NCI-H82 (cell line): ENCODE measurements around the gene ZNF749.

Experiments used
- DNase-seq: peaks from one replicate; lab custom pipeline; 2025; lab: John Stamatoyannopoulos, UW

Gene ZNF749

GRCh38 chr19:57435062-57435978 lies at the start of gene ZNF749:
TSS of gene ZNF749 (plus strand) at chr19:57435325. CDS start at chr19:57435579, 254 bp downstream.
- peak; percentile 99 for DNase-seq

- no peak for DNase-seq
Observed at GRCh38 chr19:57389194-57389729, 45.9 kb upstream of the ZNF749 start.

- DNase-seq: peak; percentile 99
Observed at GRCh38 chr19:57389730-57390598, 45.2 kb upstream of the ZNF749 start, which contains the start of gene ZNF548. TSS of gene ZNF548 (plus strand) at chr19:57389854. CDS start at chr19:57390100, 246 bp downstream.

GRCh38 chr19:57395710-57396109 lies 39.4 kb upstream of the ZNF749 start:
- DNase-seq: no peak

GRCh38 chr19:57398868-57399267 lies 36.3 kb upstream of the ZNF749 start:
- no peak for DNase-seq

GRCh38 chr19:57403737-57404563 lies 31.2 kb upstream of the ZNF749 start:
- DNase-seq: no peak

DNA sequence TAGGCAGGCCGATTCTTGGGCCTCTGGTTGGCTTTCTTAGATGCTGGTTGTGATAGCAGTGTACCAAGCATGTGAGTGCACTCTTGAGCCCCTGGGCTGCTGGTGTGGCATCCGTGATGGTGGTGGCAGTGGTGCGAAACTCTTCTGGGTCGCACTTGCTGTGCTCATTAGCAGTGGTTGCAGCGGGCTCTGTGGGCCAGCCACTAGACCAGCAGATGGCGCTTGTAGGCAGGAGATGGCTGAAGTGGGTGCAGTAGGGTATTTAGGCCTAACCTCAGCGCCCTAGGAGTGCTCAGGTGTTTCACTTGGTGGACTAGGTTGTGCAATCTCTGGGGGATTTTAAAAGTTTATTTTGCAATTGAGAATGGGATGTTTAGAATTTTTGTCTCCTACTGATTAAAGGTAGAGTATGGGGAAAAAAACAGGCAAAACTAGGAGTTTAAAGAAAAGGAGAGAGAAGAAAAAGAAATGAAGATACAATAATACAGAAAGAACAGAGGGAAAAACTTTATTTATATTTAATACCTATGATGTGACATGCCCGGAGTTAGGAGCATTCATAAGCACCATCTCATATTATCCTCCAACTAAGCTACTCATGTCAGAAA lies 28.5 kb upstream of the ZNF749 start:
- DNase-seq: peak; percentile 83

GRCh38 chr19:57410877-57411671 lies 24.1 kb upstream of the ZNF749 start, which contains the start of gene ZNF17:
TSS of gene ZNF17 (plus strand) at chr19:57411161. CDS start at chr19:57413616, 2,455 bp downstream.
- DNase-seq: peak; percentile 97

- DNase-seq: no peak
Observed at GRCh38 chr19:57419439-57419838, 15.7 kb upstream of the ZNF749 start.

DNA sequence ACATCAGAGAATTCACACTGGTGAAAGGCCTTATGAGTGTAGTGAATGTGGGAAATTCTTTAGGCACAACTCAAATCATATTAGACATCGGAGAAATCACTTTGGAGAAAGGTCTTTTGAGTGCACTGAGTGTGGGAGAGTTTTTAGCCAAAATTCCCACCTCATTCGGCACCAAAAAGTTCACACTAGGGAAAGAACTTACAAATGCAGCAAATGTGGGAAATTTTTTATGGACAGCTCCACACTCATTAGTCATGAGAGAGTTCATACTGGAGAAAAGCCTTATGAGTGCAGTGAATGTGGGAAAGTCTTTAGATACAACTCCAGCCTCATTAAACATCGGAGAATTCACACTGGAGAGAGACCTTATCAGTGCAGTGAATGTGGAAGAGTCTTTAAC lies 14.1 kb upstream of the ZNF749 start:
- no peak for DNase-seq

DNA sequence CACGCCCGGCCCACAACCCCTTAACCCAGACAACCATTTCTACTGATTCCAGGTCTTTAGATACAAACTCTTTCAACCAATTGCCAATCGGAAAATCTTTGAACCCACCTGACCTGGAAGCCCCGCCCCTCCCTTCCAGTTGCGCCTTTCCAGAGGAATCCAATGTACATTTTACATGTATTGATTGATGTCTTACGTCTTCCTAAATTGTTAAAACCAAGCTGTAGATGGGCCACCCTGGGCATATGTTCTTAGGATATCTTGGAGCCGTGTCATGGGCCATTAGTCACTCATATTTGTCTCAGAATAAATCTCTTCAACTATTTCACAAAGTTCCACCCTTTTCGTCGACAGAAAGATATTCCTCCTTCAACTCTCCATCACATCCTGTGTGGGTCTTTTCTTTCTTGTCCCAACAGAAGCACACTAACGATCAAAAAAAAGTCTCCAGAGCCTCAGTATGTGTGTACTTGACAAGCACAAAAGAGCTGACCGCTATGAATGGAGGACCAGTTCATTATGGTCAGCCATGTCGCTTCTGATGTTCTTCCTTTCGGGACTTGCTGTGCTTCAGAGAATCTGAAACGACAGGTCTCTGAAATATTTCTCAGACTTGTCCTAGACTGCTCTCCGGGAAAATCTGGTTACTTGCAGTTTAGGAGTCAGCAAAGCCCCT lies 601 bp upstream of the ZNF749 start:
- DNase-seq: no peak

- DNase-seq: no peak
Observed at GRCh38 chr19:57436417-57436816, 1.3 kb downstream of the ZNF749 start.

DNA sequence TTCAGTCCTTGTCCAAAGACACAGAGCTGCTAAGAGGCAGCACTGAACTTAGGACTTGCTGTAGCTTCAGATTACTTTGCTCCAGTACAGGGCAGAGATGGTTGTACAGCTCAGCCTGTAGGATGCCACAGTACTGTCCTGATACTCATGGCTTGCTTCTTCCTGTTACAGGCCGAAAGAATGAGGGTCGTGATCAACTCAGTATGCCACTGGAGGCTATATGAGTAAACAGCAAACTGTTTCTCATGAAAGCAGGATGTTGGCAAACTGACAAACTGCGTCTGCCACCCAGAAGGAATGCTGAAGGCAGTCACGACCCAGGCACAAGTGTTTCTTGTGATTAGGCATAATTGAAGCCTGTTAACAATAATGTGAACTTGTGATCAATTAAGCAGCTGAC lies 2.8 kb downstream of the ZNF749 start:
- no peak for DNase-seq

GRCh38 chr19:57438925-57439324 lies 3.8 kb downstream of the ZNF749 start:
- no peak for DNase-seq

GRCh38 chr19:57441979-57442752 lies 7.0 kb downstream of the ZNF749 start:
- no peak for DNase-seq

DNA sequence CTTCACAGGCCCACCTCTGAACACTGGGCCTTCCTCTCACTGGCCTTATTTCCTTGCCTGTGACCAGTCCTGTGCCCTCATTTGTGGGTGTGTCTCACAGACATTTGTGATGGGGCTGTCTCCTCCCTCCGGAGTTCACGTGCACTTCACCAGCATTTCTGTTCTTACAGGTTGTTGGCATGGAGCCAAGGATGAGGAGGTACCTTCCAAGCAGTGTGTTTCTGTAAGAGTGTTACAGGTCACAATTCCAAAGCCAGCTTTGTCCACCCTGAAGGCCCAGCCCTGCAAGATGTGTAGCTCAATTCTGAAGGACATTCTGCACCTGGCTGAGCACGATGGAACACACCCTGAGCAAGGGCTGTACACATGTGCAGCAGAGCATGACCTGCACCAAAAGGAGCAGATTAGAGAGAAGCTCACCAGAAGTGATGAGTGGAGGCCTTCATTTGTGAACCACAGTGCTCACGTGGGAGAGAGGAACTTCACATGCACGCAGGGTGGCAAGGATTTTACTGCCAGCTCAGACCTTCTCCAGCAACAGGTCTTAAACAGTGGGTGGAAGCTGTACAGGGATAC lies 8.1 kb downstream of the ZNF749 start:
- DNase-seq: no peak

DNA sequence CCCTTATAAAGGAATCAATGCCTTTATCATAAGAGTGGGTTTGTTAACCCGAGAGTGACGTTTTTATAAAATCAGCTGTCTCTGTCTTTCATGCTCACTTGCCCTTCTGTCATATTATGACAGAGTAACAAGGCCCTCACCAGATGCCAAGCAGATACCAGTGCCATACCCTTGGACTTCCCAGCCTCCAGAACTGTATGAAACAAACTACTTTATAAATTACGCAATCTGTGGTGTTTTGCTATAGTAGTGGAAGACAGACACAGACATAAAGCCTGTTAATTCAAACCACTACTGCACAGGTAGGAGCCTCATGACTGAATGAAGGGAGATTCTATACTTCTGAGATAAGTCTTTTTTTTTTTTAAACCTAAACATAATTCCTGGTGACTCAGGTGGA lies 17.2 kb downstream of the ZNF749 start:
- DNase-seq: no peak

DNA sequence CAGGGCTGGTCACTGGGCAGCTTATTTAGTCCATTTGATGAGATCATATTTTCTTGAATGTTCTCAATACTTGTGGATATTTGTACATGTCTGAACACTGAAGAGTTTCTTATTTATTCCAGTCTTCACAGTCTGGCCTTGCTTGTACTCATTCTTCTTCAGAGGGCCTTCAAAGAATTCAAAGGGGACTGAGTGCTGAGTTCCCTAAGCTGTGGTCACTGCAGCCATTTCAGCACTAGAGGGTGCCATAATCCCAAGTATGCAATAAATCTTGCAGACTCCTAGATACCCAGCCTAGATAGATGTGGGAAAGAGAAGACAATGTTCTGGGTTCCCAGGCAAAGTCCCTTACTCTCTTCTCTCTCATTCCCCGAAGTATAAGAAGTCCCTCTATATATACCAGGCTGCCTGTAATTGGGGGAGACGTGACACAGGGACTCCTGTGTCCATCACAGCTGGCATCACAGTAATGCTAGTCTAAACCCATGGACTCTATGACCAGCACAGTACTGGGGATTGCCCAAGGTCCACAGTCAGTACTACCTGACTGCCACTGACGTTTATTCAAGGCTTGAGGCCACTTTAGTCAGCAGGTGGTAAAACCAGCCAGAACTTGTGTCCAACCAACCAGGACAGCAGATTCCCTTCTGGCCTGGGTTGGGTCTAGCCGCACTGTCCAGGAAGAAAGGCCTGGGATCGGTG lies 30.7 kb downstream of the ZNF749 start:
- peak; percentile 75 for DNase-seq
